Ishikawa (cell line): ENCODE results near the gene CDH18.

Source experiments
- CEBPB ChIP-seq: IDR thresholded peaks from 2 replicates; pipeline ENCODE4 v1.6.1; 2012
- CREB1 ChIP-seq: IDR thresholded peaks from 2 replicates; pipeline ENCODE4 v1.6.1; 2012; ENCODE audit warnings: low read depth
- EGR1 ChIP-seq: IDR thresholded peaks from 2 replicates; pipeline ENCODE4 v1.6.1; 2012
- EP300 ChIP-seq: IDR thresholded peaks from 2 replicates; pipeline ENCODE4 v1.6.1; 2012; ENCODE audit warnings: borderline replicate concordance
- FOXM1 ChIP-seq: IDR thresholded peaks from 2 replicates; pipeline ENCODE4 v1.6.1; 2012; ENCODE audit warnings: low read depth, borderline replicate concordance
- MAX ChIP-seq: IDR thresholded peaks from 2 replicates; pipeline ENCODE4 v1.6.1; 2012
- NFIC ChIP-seq: IDR thresholded peaks from 2 replicates; pipeline ENCODE4 v1.6.1; 2012
- RAD21 ChIP-seq: IDR thresholded peaks from 2 replicates; pipeline ENCODE4 v1.6.1; 2012; ENCODE audit warnings: low read depth
- REST ChIP-seq: IDR thresholded peaks from 2 replicates; pipeline ENCODE4 v1.6.1; 2012; ENCODE audit warnings: low read depth, mild to moderate bottlenecking
- TAF1 ChIP-seq: IDR thresholded peaks from 2 replicates; pipeline ENCODE4 v1.6.1; 2012; ENCODE audit warnings: low read depth, mild to moderate bottlenecking
- TCF12 ChIP-seq: IDR thresholded peaks from 2 replicates; pipeline ENCODE4 v1.6.1; 2012; ENCODE audit warnings: low read depth
- TEAD4 ChIP-seq: IDR thresholded peaks from 2 replicates; pipeline ENCODE4 v1.6.1; 2012
- USF1 ChIP-seq: IDR thresholded peaks from 2 replicates; pipeline ENCODE4 v1.6.1; 2012
- YY1 ChIP-seq: IDR thresholded peaks from 2 replicates; pipeline ENCODE4 v1.6.1; 2012; ENCODE audit warnings: low read depth
- ZBTB7A ChIP-seq: IDR thresholded peaks from 2 replicates; pipeline ENCODE4 v1.6.1; 2012; ENCODE audit warnings: low read depth

CDH18 gene

GRCh38 chr5:19904766-19905165, 83.2 kb downstream of the CDH18 start:
- TF ChIP-seq TEAD4 (no peak), TAF1 (no peak), EP300 (no peak), EGR1 (no peak), RAD21 (no peak), TCF12 (no peak), CEBPB (no peak), MAX (no peak), NFIC (no peak), ZBTB7A (no peak), USF1 (no peak), CREB1 (no peak)

GRCh38 chr5:19903611-19904010, 84.4 kb downstream of the CDH18 start:
- TF ChIP-seq TEAD4, result no peak

- TF ChIP-seq NFIC, result peak; percentile 58
- no peak for TF ChIP-seq CEBPB
Measured at GRCh38 chr5:19902316-19902934, 85.6 kb downstream of the CDH18 start.

GRCh38 chr5:19900269-19900668, 87.7 kb downstream of the CDH18 start:
- TF ChIP-seq CEBPB (no peak), RAD21 (no peak), TCF12 (no peak), REST (no peak), NFIC (no peak), USF1 (no peak), EGR1 (no peak), CREB1 (no peak), ZBTB7A (no peak), EP300 (no peak), MAX (no peak), FOXM1 (no peak), TAF1 (no peak), YY1 (no peak), TEAD4 (no peak)

- TF ChIP-seq REST, result no peak
- TF ChIP-seq FOXM1, result no peak
- no peak for TF ChIP-seq MAX
- TF ChIP-seq YY1, result no peak
- no peak for TF ChIP-seq USF1
- TF ChIP-seq RAD21, result no peak
- no peak for TF ChIP-seq EGR1
- TF ChIP-seq EP300, result no peak
- no peak for TF ChIP-seq NFIC
- no peak for TF ChIP-seq CREB1
- no peak for TF ChIP-seq CEBPB
- TF ChIP-seq TCF12, result no peak
- TF ChIP-seq ZBTB7A, result no peak
- no peak for TF ChIP-seq TEAD4
- no peak for TF ChIP-seq TAF1
Measured at GRCh38 chr5:19891658-19892057, 96.3 kb downstream of the CDH18 start.
